Adipocyte (in vitro differentiated cells): ENCODE data around the gene KANSL1.
"Not testable (repeated sequence)": the region's sequence is repeated elsewhere in the genome, so short reads cannot be mapped to it uniquely, and the experiment has no call there.

Experiments
- DNase-seq: peaks from one replicate; pipeline ENCODE4 v3.0.0-alpha.2; 2015; ENCODE audit warnings: low read depth
- H3K27me3 ChIP-seq: replicated peaks from 2 replicates; pipeline ENCODE4 v1.7.0; 2013; ENCODE audit warnings: mild to moderate bottlenecking, low read length, moderate library complexity; ENCODE audit not compliant: control insufficient read depth, insufficient read depth
- H3K36me3 ChIP-seq: 2 replicates; pipeline ENCODE4 v1.7.0; 2013; ENCODE audit warnings: low read length, mild to moderate bottlenecking, moderate library complexity; ENCODE audit not compliant: control insufficient read depth, insufficient read depth, severe bottlenecking
- H3K4me1 ChIP-seq: 2 replicates; pipeline ENCODE4 v1.7.0; 2013; ENCODE audit warnings: mild to moderate bottlenecking, low read length, moderate library complexity; ENCODE audit not compliant: control insufficient read depth, insufficient read depth
- H3K4me3 ChIP-seq: 2 replicates; pipeline ENCODE4 v1.7.0; 2013; ENCODE audit warnings: mild to moderate bottlenecking, low read length, moderate library complexity
- H3K9ac ChIP-seq: 2 replicates; pipeline ENCODE4 v1.7.0; 2013; ENCODE audit warnings: mild to moderate bottlenecking, low read length, moderate library complexity
- H3K9me3 ChIP-seq: 2 replicates; pipeline ENCODE4 v1.7.0; 2013; ENCODE audit warnings: mild to moderate bottlenecking, low read length, moderate library complexity; ENCODE audit not compliant: control insufficient read depth

The KANSL1 gene

GRCh38 chr17:46108120-46108519 lies 85.1 kb downstream of the KANSL1 start:
- H3K4me3 ChIP-seq, result no peak overlapping the region
- DNase-seq, result no peak
- peaks cover 32% of the 10 kb centered on the region for H3K4me1 ChIP-seq
- H3K27me3 ChIP-seq, result no peaks in the 10 kb centered on the region
- no peak overlapping the region for H3K9ac ChIP-seq
- H3K9me3 ChIP-seq, result no peaks in the 10 kb centered on the region
- H3K36me3 ChIP-seq, result no peaks in the 10 kb centered on the region

GRCh38 chr17:46106966-46107644 lies 86.1 kb downstream of the KANSL1 start:
- H3K9me3 ChIP-seq, result no peaks in the 10 kb centered on the region
- H3K9ac ChIP-seq, result no peak overlapping the region
- no peak for DNase-seq
- H3K27me3 ChIP-seq, result no peaks in the 10 kb centered on the region
- no peak overlapping the region for H3K4me3 ChIP-seq
- peaks cover 37% of the 10 kb centered on the region for H3K4me1 ChIP-seq
- H3K36me3 ChIP-seq, result no peaks in the 10 kb centered on the region

- H3K4me3 ChIP-seq, H3K36me3 ChIP-seq, H3K27me3 ChIP-seq, H3K9me3 ChIP-seq, DNase-seq, H3K9ac ChIP-seq: not testable (repeated sequence)
- peaks cover 39% of the 10 kb centered on the region for H3K4me1 ChIP-seq
Measured at GRCh38 chr17:46102806-46103205, 90.4 kb downstream of the KANSL1 start.

GRCh38 chr17:46101785-46102617 lies 91.2 kb downstream of the KANSL1 start:
- H3K9me3 ChIP-seq, H3K4me3 ChIP-seq, H3K36me3 ChIP-seq, H3K27me3 ChIP-seq, DNase-seq: not testable (repeated sequence)
- Histone ChIP-seq H3K4me1 (peaks cover 42% of the 10 kb centered on the region), H3K9ac (peak overlapping the region; percentile 75)

- Histone ChIP-seq H3K27me3 (no peaks in the 10 kb centered on the region), H3K9me3 (no peaks in the 10 kb centered on the region), H3K36me3 (no peaks in the 10 kb centered on the region), H3K9ac (peak overlapping the region; percentile 75), H3K4me1 (peaks cover 44% of the 10 kb centered on the region), H3K4me3 (peak overlapping the region; percentile 57)
- DNase-seq, result no peak
Measured at GRCh38 chr17:46100590-46100989, 92.6 kb downstream of the KANSL1 start.

- no peak for DNase-seq
- no peak overlapping the region for H3K4me3 ChIP-seq
- no peaks in the 10 kb centered on the region for H3K27me3 ChIP-seq
- H3K9ac ChIP-seq, result no peak overlapping the region
- no peaks in the 10 kb centered on the region for H3K9me3 ChIP-seq
- peaks cover 44% of the 10 kb centered on the region for H3K4me1 ChIP-seq
- H3K36me3 ChIP-seq, result no peaks in the 10 kb centered on the region
Measured at GRCh38 chr17:46099865-46100264, 93.4 kb downstream of the KANSL1 start.

GRCh38 chr17:46097497-46097896 lies 95.7 kb downstream of the KANSL1 start:
- Histone ChIP-seq H3K9me3 (no peaks in the 10 kb centered on the region), H3K9ac (no peak overlapping the region), H3K27me3 (no peaks in the 10 kb centered on the region), H3K4me1 (peaks cover 43% of the 10 kb centered on the region), H3K36me3 (peaks cover 6% of the 10 kb centered on the region), H3K4me3 (no peak overlapping the region)
- DNase-seq, result peak; percentile 19

GRCh38 chr17:46092991-46093390 lies 100.2 kb downstream of the KANSL1 start:
- Histone ChIP-seq H3K27me3 (no peaks in the 10 kb centered on the region), H3K4me3 (no peak overlapping the region), H3K9me3 (no peaks in the 10 kb centered on the region), H3K36me3 (peaks cover 20% of the 10 kb centered on the region), H3K9ac (no peak overlapping the region), H3K4me1 (peaks cover 11% of the 10 kb centered on the region)
- DNase-seq, result no peak

- Histone ChIP-seq H3K4me3 (no peak overlapping the region), H3K9me3 (no peaks in the 10 kb centered on the region), H3K36me3 (peaks cover 20% of the 10 kb centered on the region), H3K4me1 (no peaks in the 10 kb centered on the region), H3K9ac (no peak overlapping the region), H3K27me3 (no peaks in the 10 kb centered on the region)
- no peak for DNase-seq
Measured at GRCh38 chr17:46090871-46091270, 102.4 kb downstream of the KANSL1 start.

GRCh38 chr17:46089389-46089965 lies 103.8 kb downstream of the KANSL1 start:
- Histone ChIP-seq H3K9ac (no peak overlapping the region), H3K4me1 (no peaks in the 10 kb centered on the region), H3K9me3 (no peaks in the 10 kb centered on the region), H3K36me3 (peaks cover 20% of the 10 kb centered on the region), H3K27me3 (no peaks in the 10 kb centered on the region), H3K4me3 (no peak overlapping the region)
- DNase-seq, result no peak

- H3K4me3 ChIP-seq, result no peak overlapping the region
- no peaks in the 10 kb centered on the region for H3K4me1 ChIP-seq
- no peaks in the 10 kb centered on the region for H3K27me3 ChIP-seq
- no peaks in the 10 kb centered on the region for H3K9me3 ChIP-seq
- DNase-seq, result no peak
- H3K36me3 ChIP-seq, result peaks cover 16% of the 10 kb centered on the region
- no peak overlapping the region for H3K9ac ChIP-seq
Measured at GRCh38 chr17:46088595-46088994, 104.6 kb downstream of the KANSL1 start.
